ENCODE results near the gene PVRIG.
"Not testable (repeated sequence)": the region's sequence is repeated elsewhere in the genome, so short reads cannot be mapped to it uniquely, and the experiment has no call there.

The PVRIG gene

DNA sequence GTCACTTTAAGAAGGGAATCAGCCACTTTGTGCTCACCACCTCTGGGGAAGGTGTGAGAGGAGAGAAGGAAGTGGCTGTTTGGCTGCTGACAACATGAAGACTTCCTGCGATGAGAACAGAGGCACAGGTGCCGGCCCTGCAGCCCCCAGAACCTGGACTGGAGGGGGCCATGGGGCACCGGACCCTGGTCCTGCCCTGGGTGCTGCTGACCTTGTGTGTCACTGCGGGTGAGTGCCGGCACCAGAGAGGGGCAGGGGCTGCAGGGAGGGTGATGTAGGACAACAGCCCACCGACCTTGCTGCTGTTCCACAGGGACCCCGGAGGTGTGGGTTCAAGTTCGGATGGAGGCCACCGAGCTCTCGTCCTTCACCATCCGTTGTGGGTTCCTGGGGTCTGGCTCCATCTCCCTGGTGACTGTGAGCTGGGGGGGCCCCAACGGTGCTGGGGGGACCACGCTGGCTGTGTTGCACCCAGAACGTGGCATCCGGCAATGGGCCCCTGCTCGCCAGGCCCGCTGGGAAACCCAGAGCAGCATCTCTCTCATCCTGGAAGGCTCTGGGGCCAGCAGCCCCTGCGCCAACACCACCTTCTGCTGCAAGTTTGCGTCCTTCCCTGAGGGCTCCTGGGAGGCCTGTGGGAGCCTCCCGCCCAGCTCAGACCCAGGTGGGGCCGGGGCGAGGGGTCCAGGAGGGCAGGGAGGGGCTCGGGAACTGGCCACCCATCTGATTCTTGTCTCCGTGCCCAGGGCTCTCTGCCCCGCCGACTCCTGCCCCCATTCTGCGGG, at the start of gene PVRIG:
PVRIG (plus strand) TSS at position 149 of the 785 bp plus-strand sequence; CDS start at position 171, 22 bp downstream.
- DNase-seq (ENCODE audit: low read depth): not testable (repeated sequence)

GRCh38 chr7:100170101-100170897, 49.5 kb upstream of the PVRIG start:
- DNase-seq (ENCODE audit: low read depth): no peak

GRCh38 chr7:100171087-100171681, 48.6 kb upstream of the PVRIG start:
- no peak for DNase-seq (ENCODE audit: low read depth)

DNA sequence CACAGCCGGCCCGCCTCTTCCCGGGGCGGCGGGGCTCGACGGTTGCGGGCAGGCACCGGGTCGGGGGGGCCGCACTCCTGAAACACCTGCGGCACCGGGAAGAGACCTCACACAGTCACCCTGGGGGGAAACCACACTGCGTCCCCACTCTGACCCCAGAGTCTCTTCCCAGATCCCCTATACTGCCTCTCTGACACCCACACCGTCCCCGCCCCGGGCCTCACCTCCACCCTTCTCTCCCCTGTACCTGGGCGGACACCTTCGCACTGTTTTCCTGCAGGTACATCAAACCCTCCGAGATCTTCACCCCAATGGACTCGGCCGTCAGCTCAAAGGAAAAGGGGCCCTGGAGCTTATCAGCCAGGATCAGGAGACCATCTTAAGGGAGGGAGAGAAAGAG, 47.9 kb upstream of the PVRIG start:
- no peak for DNase-seq (ENCODE audit: low read depth)

DNA sequence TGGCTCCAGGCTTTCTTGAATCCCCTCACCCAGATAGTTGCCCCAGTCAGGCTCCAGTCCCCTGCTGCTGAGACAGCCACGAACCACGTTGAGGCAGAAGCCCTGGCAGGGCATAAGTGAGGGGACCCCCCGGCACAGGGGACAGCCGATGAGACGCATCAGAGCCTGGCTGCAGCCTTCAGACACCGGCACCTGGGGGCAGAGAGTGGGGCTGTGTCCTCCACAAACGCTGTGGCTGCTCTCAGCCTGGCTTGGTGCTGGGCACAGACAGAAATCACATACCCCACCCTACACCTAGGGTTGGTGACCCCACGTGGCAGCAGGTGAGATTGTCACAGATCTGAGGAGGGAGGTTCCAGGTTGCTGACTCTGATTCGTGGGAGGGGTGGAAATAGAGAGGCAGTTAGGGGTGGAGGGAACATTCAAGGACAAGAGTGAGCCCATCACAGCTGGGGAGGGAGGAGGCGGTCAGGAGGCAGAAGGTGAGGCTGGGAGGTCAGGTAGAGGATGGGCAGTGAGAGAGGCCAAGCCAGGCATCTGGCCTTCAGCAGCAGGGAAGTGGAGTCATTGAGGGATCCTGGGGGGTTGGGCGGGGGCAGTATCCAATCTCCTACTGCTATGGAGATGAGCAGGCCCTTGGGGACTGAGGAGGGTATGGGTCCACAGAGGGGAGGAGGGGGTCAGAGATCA, 45.8 kb upstream of the PVRIG start:
- DNase-seq (ENCODE audit: low read depth): no peak

DNA sequence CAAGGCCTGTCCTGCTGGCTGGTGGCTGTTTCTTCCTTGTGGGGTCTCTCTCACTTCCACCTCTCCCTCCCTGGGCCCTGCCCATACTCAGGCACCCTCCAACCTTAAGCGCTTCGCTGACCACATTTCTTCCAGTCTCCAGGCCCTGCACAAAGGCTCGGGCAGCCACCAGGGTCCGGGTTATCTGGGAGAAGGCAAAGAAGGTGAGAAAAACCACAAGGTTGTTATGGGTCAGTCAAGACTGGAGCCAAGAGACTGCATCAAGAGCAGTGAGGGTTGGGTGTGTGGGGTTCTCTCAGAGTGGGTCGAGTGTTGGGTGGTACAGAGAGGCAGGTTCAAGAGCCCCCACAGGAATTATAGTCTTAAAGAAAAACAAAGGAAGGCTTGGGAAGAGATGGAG, 45.2 kb upstream of the PVRIG start:
- no peak for DNase-seq (ENCODE audit: low read depth)

DNA sequence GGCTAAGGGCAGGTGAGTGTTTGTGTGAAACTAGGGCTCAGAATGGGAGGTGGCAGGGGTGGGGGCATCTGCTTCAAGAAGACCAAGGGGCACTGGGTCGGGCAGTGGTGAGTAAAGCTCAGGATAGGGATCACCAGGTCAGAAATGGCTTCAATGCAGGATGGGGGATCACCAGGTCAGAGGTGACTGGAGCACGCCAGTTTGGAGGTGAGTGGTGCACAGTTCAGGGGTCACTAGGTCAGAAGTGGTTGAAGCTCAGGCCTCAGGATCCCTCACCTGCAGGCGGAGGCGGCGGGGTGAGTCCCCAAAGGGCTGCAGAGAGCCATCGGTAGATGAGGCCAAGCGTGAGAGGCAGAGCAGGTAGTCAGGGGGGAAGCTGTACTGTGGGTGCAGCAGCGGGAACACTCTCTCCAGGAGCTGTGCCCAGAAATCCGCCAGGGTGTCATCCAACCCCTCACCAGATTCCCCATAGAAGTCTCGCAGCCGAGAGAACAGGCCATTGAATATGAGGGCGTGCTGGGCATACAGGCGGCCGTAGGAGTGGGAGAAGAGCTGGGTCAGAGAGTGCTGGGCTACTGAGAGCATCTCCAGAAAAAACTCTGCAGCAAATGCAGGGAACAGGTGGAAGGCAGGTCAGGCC, 44.3 kb upstream of the PVRIG start:
- DNase-seq (ENCODE audit: low read depth): no peak

- DNase-seq (ENCODE audit: low read depth): no peak
These were observed 43.4 kb upstream of the PVRIG start for GRCh38 chr7:100176096-100177044.

DNA sequence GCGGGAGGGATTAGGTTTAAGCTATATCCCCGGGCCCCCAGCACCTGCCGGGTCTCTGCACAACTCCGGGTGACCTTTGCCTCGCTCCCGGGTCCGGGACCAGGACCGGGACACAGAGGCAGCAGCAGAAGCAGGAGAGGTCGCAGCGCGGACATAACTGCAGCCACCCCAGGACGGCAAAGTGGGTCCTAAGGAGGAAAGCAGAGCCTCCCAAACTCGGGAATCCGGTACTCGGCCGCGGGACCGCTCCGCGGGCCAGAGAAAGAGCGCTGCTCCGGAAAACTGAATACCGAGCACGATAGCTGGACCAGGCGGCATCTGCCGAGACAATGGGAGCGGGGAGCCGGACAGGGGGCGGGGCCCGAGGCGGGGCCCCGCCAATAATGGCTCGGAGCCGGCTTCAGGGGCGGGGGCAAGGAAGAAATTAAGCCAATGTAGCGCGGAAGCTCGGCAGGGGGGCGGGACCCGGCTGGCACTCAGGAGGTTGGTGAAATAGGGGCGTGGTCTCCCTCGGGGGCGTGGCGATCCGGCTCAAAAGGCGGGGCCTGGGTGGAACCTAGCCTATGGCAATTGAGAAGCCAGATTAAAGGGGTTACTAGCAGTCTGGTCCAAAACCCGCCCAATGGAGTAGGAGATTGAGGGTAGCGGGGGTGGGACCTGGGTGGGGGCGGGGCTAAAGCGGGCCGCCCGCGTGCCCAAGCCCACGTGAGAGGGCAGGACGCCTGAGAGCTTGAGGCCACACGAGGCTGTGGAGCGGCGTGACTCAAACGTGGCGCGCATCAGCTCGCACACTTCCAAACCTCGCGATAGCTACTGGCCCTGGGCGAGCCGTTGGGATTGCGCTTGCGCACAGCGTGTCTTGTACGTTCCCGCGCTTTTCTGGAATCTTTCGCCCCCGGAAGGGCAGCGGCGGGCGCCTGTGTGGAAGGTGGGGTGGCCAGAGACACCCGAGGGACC, 42.4 kb upstream of the PVRIG start, which contains the start of the genes GPC2 and STAG3:
GPC2 (minus strand) TSS at position 337 of the 957 bp plus-strand sequence; CDS start at position 155, 182 bp downstream.
STAG3 (plus strand) TSS at position 874 of the 957 bp plus-strand sequence. CDS start 2,639 bp downstream, outside the sequence.
- DNase-seq (ENCODE audit: low read depth): peak; percentile 85

- not testable (repeated sequence) for DNase-seq (ENCODE audit: low read depth)
These were observed 39.7 kb upstream of the PVRIG start for GRCh38 chr7:100180084-100180483.

DNA sequence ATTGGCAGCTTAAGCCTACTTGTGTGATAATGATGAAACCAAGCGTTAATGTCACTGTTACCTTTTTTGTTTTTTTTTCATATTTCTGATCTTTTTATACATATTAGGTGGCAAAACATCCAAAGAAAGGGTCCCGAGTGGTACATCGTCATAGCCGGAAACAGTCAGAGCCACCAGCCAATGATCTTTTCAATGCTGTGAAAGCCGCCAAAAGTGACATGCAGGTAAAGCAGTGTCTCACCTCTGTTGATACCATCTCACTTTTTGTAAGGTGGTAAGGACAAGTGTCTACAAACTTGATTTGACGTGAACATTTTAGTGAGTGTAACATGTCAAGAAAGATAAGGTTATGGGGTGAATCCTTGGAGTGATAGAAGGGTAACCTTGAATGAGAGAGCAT, 37.1 kb upstream of the PVRIG start:
- not testable (repeated sequence) for DNase-seq (ENCODE audit: low read depth)

- not testable (repeated sequence) for DNase-seq (ENCODE audit: low read depth)
These were observed 36.7 kb upstream of the PVRIG start for GRCh38 chr7:100183090-100183489.

GRCh38 chr7:100185726-100186125, 34.0 kb upstream of the PVRIG start:
- DNase-seq (ENCODE audit: low read depth): no peak

- DNase-seq (ENCODE audit: low read depth): no peak
These were observed 30.7 kb upstream of the PVRIG start for GRCh38 chr7:100189061-100189460.

DNA sequence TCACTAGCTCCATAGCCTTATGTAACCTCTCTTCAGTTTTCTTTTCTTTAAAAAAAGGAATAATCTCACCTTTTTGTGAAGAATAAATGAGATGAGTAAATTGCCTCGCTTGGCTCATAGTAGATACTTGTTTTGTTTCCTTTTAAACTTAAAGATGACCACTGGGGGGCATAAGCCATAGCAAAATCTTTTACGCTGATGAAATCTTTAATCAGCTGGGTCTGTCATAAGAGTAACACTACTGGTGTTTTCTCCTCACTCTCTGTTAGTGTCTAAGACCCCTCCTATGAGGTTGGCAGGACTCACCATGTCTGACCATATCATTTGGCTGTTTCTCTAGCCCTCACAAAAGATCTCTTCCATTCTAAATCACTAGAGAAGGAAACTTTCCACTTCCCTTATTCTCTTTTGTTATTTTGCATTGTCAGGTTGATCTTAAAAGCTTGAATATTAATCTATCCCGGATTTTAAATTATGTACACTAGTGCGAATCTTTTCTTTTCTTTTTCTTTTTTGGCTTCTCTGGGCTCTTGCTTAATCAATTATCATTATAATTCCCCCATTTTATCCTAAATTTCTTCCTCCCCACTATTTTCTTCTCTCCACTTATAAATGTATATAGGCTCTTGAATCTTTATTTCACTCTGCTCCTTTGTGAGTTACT, 29.6 kb upstream of the PVRIG start:
- DNase-seq (ENCODE audit: low read depth): no peak

GRCh38 chr7:100191775-100192174, 28.0 kb upstream of the PVRIG start:
- DNase-seq (ENCODE audit: low read depth): no peak

- not testable (repeated sequence) for DNase-seq (ENCODE audit: low read depth)
These were observed 27.4 kb upstream of the PVRIG start for GRCh38 chr7:100192281-100192862.

DNA sequence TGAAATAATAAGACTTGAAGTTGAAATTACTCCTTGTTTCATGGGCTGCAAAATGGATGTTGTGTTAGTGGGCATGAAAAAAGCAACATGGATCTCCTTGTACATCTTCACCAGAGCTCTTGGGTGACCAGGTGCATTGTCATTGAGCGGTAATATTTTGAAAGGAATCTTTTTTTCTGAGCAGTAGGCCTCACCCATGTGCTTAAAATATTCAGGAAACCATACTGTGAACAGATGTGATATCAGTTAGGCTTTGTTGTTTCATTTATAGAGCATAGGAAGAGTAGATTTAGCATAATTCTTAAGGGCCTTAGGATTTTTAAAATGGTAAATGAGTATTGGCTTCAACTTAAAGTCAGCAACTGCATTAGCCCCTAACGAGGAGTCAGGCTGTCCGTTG, 26.8 kb upstream of the PVRIG start:
- no peak for DNase-seq (ENCODE audit: low read depth)

Measured in stimulated activated CD8-positive, alpha-beta memory T cell treated with anti-CD3 and anti-CD28 coated beads, Interleukin-15, amount 100 ng/mL, for 24 hours (primary cell).